Bone marrow (tissue), 2 donors: ENCODE data around the gene HTRA3.
"Not testable (repeated sequence)": the region's sequence is repeated elsewhere in the genome, so short reads cannot be mapped to it uniquely, and the experiment has no call there.

Source experiments
- DNase-seq, 2 donors: peaks; one replicate each; lab custom pipeline; 2025; lab: John Stamatoyannopoulos, UW

HTRA3 gene

GRCh38 chr4:8325291-8325973 is 55.9 kb downstream of the HTRA3 start:
- DNase-seq = no peak

GRCh38 chr4:8326206-8326605 is 56.7 kb downstream of the HTRA3 start:
- DNase-seq = no peak

- no peak for DNase-seq
Measured at GRCh38 chr4:8328456-8328855, 58.9 kb downstream of the HTRA3 start.

GRCh38 chr4:8328866-8329559 is 59.5 kb downstream of the HTRA3 start:
- DNase-seq = no peak

GRCh38 chr4:8329560-8329858 is 60.0 kb downstream of the HTRA3 start:
- no peak for DNase-seq

GRCh38 chr4:8329859-8330761 is 60.6 kb downstream of the HTRA3 start:
- no peak for DNase-seq

GRCh38 chr4:8330821-8331574 is 61.4 kb downstream of the HTRA3 start:
- DNase-seq = no peak

- DNase-seq = no peak
Measured at GRCh38 chr4:8331575-8331955, 62.0 kb downstream of the HTRA3 start.

GRCh38 chr4:8332038-8332857 is 62.7 kb downstream of the HTRA3 start:
- DNase-seq = no peak

- no peak for DNase-seq
Measured at GRCh38 chr4:8332891-8333331, 63.4 kb downstream of the HTRA3 start.

- no peak for DNase-seq
Measured at GRCh38 chr4:8333726-8334460, 64.3 kb downstream of the HTRA3 start.

GRCh38 chr4:8334786-8335460 is 65.4 kb downstream of the HTRA3 start:
- no peak for DNase-seq

GRCh38 chr4:8335848-8336247 is 66.3 kb downstream of the HTRA3 start:
- DNase-seq = no peak

GRCh38 chr4:8336412-8337075 is 67.0 kb downstream of the HTRA3 start:
- DNase-seq = no peak

- DNase-seq = no peak
Measured at GRCh38 chr4:8338351-8338961, 68.9 kb downstream of the HTRA3 start.

- no peak for DNase-seq
Measured at GRCh38 chr4:8340781-8341241, 71.3 kb downstream of the HTRA3 start.

- not testable (repeated sequence) for DNase-seq
Measured at GRCh38 chr4:8341281-8341680, 71.7 kb downstream of the HTRA3 start.

GRCh38 chr4:8341691-8342090 is 72.1 kb downstream of the HTRA3 start:
- no peak for DNase-seq
